ENCODE measurements around the gene OASL.
"Not testable (repeated sequence)": the region's sequence is repeated elsewhere in the genome, so short reads cannot be mapped to it uniquely, and the experiment has no call there.

- TF ChIP-seq REST (IDR thresholded peaks at IDR 0.05; ENCODE audit: borderline replicate concordance); CTCF (IDR thresholded peaks at IDR 0.05; ENCODE audit: poor library complexity, severe bottlenecking); EZH2 (IDR thresholded peaks at IDR 0.05; ENCODE audit: borderline replicate concordance, insufficient read depth, low read length, poor library complexity, severe bottlenecking); POLR2AphosphoS5 (IDR thresholded peaks at IDR 0.05): not testable (repeated sequence)
Observed at GRCh38 chr12:121047400-121047799, 8.4 kb upstream of the OASL start.
